ENCODE results near the gene GLA.

The GLA gene

GRCh38 chrX:101407167-101407747, 468 bp downstream of the GLA start (continued):
- no peak for TF ChIP-seq HIC1 (tag by site-specific recombination; IDR thresholded peaks at IDR 0.05)
- no peak for TF ChIP-seq ZNF169 (tag by site-specific recombination; IDR thresholded peaks at IDR 0.05)
- TF ChIP-seq ZNF266 (tag by site-specific recombination; IDR thresholded peaks at IDR 0.05; ENCODE audit: low read depth) = no peak
- peak; percentile 92 for TF ChIP-seq PRDM1 (tag by site-specific recombination; IDR thresholded peaks at IDR 0.05)
- peak; percentile 39; the same call in 1 of the 2 replicates for TF ChIP-seq ZBTB48 (tag by site-specific recombination; IDR thresholded peaks at IDR 0.05)
- TF ChIP-seq ZNF324 (tag by site-specific recombination; IDR thresholded peaks at IDR 0.05) = no peak
- no peak for TF ChIP-seq BCL11A (tag by site-specific recombination; IDR thresholded peaks at IDR 0.05; ENCODE audit: low read depth)
- no peak for TF ChIP-seq ZBTB26 (tag by site-specific recombination; optimal IDR thresholded peaks at IDR 0.05)
- no peak for TF ChIP-seq ZNF792 (tag by site-specific recombination; IDR thresholded peaks at IDR 0.05)

- CTCF ChIA-PET = no interaction called here
Observed at GRCh38 chrX:101399825-101400224, 7.9 kb downstream of the GLA start.

GRCh38 chrX:101398694-101399093, 9.0 kb downstream of the GLA start:
- Histone ChIP-seq H3K9me3 (ENCODE audit: control insufficient read depth, insufficient read depth, low read depth, low read length) (no peaks in the 10 kb centered on the region), H3K36me3 (ENCODE audit: control insufficient read depth in 2 of 2, insufficient read depth in 1 of 2, low read length in 2 of 2) (peaks cover 68 to 73% of the 10 kb centered on the region in 2 experiments), H3K27ac (ENCODE audit: extremely low read depth, low read depth, low read length) (no peak overlapping the region), H3K4me1 (ENCODE audit: control insufficient read depth, insufficient read depth, low read length) (no peaks in the 10 kb centered on the region), H3K4me3 (ENCODE audit: low read depth, low read length) (no peak overlapping the region)
- POLR2A ChIA-PET = interaction anchor here (7.9 kb wide), 1 partner anchor 8 kb away, joined by 40 read pairs; the partner anchor contains the start of gene RPL36A
- CTCF ChIA-PET = interaction anchor here (1.0 kb wide), 1 partner anchor 16 kb away, joined by 3 read pairs; no protein-coding TSS in a partner anchor
- TF ChIP-seq ZBTB26 (tag by site-specific recombination; optimal IDR thresholded peaks at IDR 0.05) (no peak), ZBTB21 (tag by site-specific recombination; IDR thresholded peaks at IDR 0.05) (no peak), SCRT1 (tag by site-specific recombination; IDR thresholded peaks at IDR 0.05; ENCODE audit: borderline replicate concordance) (no peak), ZNF214 (tag by site-specific recombination; IDR thresholded peaks at IDR 0.05; ENCODE audit: borderline replicate concordance) (no peak), YY1 (tag by site-specific recombination; IDR thresholded peaks at IDR 0.05) (no peak), CTCF (tag by site-specific recombination; IDR thresholded peaks at IDR 0.05) (no peak), ZNF530 (tag by site-specific recombination; IDR thresholded peaks at IDR 0.05; ENCODE audit: low read depth) (no peak), ZNF223 (tag by site-specific recombination; IDR thresholded peaks at IDR 0.05) (no peak), GLIS2 (tag by site-specific recombination; IDR thresholded peaks at IDR 0.05) (no peak)

More at GRCh38 chrX:101399825-101400224, 7.9 kb downstream of the GLA start:
- TF ChIP-seq ZNF211 (tag by site-specific recombination; IDR thresholded peaks at IDR 0.05; ENCODE audit: low read depth) (no peak), ZSCAN18 (tag by site-specific recombination; IDR thresholded peaks at IDR 0.05) (no peak), ZNF623 (tag by site-specific recombination; IDR thresholded peaks at IDR 0.05) (peak; percentile 81), OVOL3 (tag by site-specific recombination; IDR thresholded peaks at IDR 0.05) (no peak)
- Histone ChIP-seq H3K36me3 (ENCODE audit: control insufficient read depth in 2 of 2, insufficient read depth in 1 of 2, low read length in 2 of 2) (peaks cover 60 to 75% of the 10 kb centered on the region in 2 experiments), H3K4me1 (ENCODE audit: control insufficient read depth, insufficient read depth, low read length) (no peaks in the 10 kb centered on the region), H3K27ac (ENCODE audit: extremely low read depth, low read depth, low read length) (no peak overlapping the region), H3K9me3 (ENCODE audit: control insufficient read depth, insufficient read depth, low read depth, low read length) (no peaks in the 10 kb centered on the region), H3K4me3 (ENCODE audit: low read depth, low read length) (no peak overlapping the region)
- POLR2A ChIA-PET = interaction anchor here (1.0 to 7.9 kb wide), 2 partner anchors 9 to 72 kb away, joined by 3 to 40 read pairs; partner anchors contain the start of gene RPL36A

Measured in HEK293 (cell line).